ENCODE results near the gene RAB3C.
"Not testable (repeated sequence)": the region's sequence is repeated elsewhere in the genome, so short reads cannot be mapped to it uniquely, and the experiment has no call there.

Gene RAB3C

DNA sequence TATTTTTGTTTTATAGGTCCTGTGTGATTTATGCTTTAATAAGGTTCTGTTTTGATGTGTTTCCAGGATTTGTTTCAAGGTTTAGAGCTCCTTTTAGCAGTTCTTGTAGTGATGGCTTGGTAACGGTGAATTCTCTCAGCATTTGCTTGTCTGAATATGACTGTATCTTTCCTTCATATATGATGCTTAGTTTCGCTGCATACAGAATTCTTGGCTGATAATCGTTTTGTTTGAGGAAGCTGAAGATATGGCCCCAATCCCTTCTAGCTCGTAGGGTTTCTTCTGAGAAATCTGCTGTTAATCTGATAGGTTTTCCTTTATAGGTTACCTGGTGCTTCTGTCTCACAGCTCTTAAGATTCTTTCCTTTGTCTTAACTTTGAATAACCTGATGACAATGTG lies 20.0 kb downstream of the RAB3C start:
- DNase-seq (ENCODE audit: low read depth) = not testable (repeated sequence)

DNA sequence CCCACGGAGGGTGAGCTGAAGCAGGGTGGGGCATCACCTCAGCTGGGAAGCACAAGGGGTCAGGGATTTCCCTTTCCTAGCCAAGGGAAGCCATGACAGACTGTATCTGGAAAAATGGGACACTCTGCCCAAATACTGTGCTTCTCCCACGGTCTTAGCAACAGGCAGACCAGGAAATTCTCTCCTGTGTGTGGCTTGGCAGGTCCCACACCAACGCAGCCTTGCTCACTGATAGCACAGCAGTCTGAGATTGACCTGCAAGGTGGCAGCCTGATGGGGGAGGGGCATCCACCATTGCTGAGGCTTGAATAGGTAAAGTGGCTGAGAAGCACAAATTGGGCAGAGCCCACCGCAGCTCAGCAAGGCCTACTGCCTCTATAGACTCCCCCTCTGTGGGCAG lies 23.2 kb downstream of the RAB3C start:
- DNase-seq (ENCODE audit: low read depth) = no peak

DNA sequence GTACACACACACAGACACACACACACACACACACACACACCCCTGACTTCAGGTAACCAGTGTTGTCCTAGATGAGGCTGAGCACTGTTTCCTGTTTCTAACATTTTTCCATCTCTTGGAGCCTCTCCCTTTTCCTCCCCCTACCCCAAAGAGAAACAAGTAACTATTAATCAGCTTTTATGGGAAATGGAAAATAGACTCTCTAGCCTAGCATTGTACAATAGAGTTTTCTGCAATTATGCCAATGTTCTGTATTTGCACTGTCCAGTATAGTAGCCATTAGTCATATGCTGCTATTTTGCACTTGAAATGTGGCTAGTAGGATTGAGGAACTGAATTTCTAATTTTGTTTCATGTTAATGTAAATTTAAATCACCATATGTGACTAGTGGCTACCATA lies 33.1 kb downstream of the RAB3C start:
- no peak for DNase-seq (ENCODE audit: low read depth)

- DNase-seq (ENCODE audit: low read depth) = no peak
Observed at GRCh38 chr5:58617241-58617640, 34.4 kb downstream of the RAB3C start.

GRCh38 chr5:58620336-58620735 lies 37.5 kb downstream of the RAB3C start:
- DNase-seq (ENCODE audit: low read depth) = no peak

DNA sequence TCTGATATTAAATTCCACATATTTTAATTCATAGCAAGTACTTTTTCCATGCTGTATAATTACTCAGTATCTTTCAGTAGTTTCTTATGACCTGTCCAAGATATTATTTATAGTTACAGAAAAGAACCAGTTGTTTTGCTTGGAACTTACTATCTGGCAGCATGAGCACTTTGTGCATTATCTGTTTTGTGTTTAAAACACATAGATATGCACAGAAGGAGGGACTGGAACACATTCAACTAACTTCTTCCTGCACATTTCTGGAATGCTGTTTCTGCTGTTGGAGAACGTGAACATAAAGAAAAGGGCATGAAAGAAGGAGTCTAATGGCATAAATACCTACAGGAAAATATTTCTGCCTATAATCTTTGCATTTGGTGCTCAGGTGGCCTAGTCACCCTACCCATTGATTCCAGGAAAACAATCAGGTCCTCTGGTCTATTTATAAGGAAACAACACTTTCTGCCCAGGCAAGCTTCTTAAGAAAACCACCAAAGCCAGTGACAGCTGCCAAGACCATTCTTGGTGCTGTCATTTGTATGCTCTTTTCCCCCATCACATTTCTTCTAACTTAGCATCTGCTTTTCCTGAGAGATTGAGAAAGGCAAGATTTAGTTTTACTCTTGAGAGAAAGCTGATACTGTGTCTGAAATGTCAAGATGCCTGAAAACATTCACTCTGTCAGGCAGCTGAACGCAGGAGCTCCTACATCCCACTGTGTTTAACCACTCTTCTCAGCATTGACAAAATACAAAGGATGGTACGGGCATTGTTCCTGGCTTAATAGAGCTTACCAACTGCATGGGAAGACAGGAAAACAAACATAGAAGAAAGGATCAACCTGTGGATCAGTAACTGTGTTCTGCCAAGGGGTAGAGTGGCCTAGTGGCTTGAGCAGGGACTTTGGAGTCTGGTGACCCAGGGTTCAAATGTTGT lies 40.3 kb downstream of the RAB3C start:
- no peak for DNase-seq (ENCODE audit: low read depth)

- no peak for DNase-seq (ENCODE audit: low read depth)
Observed at GRCh38 chr5:58628626-58629025, 45.8 kb downstream of the RAB3C start.

DNA sequence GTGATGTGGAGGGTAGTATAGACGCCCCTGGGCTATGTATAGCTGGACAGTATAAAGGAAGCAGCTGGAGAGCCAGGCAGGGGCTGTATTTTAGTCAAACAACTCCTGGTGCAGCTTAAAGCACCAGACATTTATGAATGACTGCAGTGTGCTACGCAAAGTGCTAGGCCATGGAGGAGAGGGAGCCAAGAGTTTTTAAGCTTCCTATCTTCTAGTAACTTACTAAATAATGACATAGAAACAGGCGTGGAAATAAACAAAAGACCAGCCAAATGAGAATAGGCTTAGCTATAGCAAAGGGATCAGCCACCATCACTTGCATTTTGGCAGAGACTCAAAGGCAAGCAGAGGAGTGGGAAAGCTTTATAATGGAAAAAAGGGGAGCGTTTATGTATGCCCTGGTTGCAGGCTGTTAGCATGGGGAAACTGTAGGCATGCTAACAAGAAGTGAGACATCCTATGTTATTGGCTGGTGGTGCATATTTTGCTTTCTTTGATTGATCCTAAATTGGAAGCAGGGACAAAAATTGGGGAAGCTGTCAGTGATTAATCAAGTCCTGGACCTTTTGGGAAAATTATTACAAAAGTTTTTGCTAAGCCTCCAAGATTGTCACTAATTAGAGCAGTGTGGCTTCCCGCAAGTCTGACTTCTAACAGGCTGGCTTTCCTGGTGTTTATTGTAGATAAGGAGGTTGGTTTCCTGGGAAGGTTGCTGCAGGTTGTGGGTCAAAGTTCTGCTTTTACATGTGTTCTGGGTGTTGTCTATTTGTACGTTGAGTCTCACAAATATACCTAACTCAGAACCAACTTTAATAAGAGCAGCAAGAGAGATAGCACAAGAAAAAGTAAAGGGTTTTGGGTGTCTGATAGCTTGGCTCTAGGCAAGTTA lies 46.6 kb downstream of the RAB3C start:
- no peak for DNase-seq (ENCODE audit: low read depth)

DNA sequence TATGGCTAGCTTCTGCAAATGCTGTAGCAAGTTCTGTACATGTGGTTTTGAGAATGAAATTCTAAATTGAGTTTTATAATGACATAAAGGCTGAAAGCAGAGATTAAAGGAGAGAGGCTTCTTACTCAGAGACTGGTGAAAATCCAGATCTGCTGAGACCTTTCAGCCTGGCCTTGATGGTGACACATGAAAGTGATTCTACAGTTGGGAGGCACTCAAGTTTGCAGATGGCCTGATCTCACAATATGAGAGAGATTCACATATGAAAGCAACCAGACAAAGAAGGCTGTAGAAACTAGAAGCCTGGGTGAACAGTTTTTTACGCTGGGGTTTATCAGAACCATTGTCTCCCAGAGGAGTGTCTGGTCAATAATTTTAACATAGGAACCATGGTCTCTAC lies 49.0 kb downstream of the RAB3C start:
- DNase-seq (ENCODE audit: low read depth) = no peak

GRCh38 chr5:58635416-58635815 lies 52.5 kb downstream of the RAB3C start:
- DNase-seq (ENCODE audit: low read depth) = no peak

DNA sequence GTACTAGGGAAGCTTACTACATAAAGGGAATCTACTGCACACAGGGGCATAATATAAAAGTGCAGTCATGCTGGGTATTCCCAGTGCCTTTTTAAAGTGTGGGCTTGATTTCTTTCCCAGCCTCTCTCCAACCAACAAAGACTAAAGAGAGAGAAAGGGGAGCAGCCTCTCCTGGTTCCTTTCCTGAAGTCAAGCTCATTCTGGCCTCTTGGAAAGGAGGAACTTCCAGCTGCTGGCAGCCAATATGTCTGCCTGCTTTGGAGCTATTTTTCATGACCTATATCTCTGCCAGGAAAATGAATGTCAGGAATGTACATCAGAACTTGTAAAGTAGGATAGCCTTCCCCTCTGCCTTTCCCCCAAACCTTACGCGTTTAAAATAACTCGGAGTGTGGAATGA lies 57.1 kb downstream of the RAB3C start:
- DNase-seq (ENCODE audit: low read depth) = no peak

DNA sequence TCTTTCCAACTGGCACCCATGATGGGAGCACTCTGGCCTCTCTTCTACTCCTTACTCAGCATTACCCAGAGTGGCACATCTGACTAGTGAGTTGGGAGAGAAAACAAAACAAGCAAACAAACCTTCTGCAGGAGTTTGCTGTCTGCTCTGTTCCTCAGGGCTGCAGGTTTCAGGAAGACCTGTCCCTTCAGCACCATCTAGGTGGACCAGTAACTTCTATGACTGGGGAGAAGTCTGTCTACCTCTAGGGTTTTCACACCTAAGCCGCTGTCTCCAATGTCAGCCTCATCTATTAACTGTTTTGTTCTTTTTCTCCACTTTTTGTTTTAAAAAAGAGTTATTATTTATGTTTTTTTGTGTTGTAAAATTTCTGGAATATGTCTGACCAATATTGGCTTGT lies 58.7 kb downstream of the RAB3C start:
- no peak for DNase-seq (ENCODE audit: low read depth)

- no peak for DNase-seq (ENCODE audit: low read depth)
Observed at GRCh38 chr5:58648846-58649245, 66.0 kb downstream of the RAB3C start.

DNA sequence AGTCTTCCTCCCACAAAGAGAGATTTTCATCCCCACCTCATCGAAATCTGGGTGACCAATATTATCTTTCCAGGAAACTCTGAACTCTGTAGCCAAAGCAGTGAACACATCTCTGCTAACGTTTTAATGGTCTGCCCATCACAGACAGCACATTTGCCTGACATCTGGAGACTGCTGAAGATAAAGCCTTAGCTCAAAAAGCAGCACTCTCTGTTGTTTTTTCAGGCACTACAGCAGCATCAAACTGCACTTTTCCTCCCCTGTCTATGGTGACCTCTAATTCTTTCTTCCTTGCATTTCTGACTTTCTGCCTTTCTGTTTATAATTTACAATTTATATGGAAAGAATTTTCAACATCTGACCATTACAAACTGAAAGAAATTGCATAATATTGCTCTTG lies 66.8 kb downstream of the RAB3C start:
- DNase-seq (ENCODE audit: low read depth) = no peak

GRCh38 chr5:58653521-58653920 lies 70.6 kb downstream of the RAB3C start:
- DNase-seq (ENCODE audit: low read depth) = no peak

GRCh38 chr5:58666141-58666540 lies 83.3 kb downstream of the RAB3C start:
- no peak for DNase-seq (ENCODE audit: low read depth)

GRCh38 chr5:58666598-58667581 lies 84.0 kb downstream of the RAB3C start:
- DNase-seq (ENCODE audit: low read depth) = no peak

GRCh38 chr5:58670582-58670981 lies 87.7 kb downstream of the RAB3C start:
- DNase-seq (ENCODE audit: low read depth) = no peak

DNA sequence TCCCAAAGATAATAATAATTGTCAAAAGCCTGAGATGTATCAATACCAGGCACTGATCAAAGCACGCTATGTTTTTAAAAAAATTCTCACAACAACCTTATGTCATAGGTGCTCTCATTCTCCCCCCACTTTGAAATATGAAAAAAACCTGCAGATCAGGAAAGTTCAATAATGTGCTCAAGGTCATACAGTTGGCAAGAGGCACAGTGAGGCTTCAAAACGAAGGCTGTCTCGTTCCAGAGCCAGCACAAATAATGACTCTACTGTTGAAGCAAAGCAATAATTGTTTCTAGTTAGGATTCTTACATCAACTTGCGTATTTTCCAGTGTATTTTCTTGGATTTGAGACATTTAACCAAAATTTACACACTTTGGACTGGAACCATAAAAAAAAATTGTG lies 88.3 kb downstream of the RAB3C start:
- no peak for DNase-seq (ENCODE audit: low read depth)

DNA sequence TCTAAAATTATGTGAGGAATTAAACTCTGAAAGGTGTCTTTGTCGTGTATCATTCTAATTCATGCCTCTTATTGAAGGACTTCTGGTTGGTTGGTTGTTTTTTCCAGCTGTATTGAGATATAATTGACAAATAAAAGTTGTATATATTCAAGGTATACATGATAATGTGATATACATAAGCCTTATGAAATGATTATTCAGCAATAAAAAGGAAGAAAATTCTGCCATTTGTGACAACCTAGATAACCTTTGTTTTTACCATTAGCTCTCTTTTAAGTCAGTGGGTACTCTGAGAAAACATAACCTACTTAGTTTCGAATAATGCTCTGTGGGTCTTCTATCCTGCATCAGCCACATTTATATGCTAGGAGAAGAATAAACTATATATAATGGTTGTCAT lies 89.6 kb downstream of the RAB3C start:
- DNase-seq (ENCODE audit: low read depth) = no peak

GRCh38 chr5:58674070-58674469 lies 91.2 kb downstream of the RAB3C start:
- no peak for DNase-seq (ENCODE audit: low read depth)

DNA sequence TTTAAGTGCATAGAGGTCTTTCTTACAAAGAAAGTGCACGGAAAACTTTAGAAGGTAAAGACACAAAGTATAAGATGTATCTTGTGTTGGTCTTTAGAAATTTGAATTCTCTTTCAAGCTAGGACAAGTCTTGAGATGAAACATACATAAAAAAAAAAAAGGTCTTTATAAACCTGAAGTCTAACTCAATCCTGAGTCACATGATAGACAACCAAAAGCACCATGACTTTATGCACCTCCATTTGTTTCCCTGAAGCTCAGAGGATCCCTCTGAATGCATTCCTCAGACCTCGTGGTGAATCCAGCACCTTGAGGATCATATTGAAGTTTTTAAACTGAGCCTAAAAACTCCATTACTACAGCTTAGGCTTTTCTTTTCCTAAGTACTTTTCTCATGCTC lies 91.8 kb downstream of the RAB3C start:
- DNase-seq (ENCODE audit: low read depth) = no peak

All from EH (cell line).